Measurements from ENCODE around the gene ENO3. TPM values are rescaled to one million over a fixed set of nuclear protein-coding genes. Genes with fewer than 3 reads are reported as not detected.

ENO3 gene
- total RNA-seq, 1 donor from 2014 or later: 0.82 TPM

DNA sequence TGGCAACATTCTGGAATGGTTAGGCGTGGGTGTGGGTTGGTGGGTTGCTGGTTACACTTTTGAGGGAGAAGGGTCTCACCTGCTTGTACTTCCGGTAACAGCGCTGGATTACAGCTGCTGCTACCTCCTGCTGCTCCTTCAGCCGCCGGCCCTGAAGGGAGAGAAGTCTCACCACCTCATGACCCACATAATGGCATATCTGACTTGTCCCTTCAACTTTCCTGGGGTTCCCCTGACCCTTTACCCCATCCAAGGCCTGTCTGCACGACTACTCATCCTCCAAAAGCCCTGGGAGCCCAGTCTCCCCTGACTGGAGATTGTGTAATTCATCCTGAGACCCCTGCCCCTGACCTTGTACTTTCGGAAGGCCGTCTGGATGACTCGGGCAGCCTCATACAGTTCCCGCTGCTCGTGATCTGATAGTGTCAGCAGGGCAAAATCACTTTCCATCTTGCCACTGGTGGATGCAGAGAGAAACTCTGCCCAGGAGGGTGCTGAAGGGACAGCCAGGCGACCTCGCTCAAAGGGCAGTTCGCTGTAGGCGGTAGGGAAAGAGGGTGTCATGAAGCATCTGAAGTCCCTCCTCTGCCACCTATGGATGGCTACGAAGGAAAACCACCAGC is 18.7 kb downstream of the ENO3 start:
- DNase-seq (ENCODE audit: low spot score in 2 of 2) (no peak), FAIRE-seq (no peak)

DNA sequence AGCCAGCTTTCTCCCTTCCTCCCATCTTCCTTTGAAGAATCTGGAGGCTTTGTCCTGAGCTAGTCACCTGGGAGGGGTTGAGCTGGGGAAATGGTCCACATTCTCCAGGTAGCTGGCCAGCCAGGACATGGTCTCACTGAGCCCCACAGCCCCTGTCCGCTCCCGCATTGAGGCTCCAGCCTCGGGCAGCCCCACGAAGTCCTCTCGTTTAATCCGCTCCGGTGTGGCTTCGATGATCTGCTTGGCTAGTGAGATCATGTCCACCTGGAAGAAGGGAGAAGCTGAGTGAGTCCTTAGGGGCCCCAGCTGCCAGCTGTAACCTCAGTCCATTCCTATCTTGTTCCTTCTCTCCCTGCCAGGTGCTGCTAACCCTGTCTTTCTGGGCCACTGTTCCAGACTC is 19.4 kb downstream of the ENO3 start:
- FAIRE-seq: no peak
- no peak for DNase-seq (ENCODE audit: low spot score in 2 of 2)

DNA sequence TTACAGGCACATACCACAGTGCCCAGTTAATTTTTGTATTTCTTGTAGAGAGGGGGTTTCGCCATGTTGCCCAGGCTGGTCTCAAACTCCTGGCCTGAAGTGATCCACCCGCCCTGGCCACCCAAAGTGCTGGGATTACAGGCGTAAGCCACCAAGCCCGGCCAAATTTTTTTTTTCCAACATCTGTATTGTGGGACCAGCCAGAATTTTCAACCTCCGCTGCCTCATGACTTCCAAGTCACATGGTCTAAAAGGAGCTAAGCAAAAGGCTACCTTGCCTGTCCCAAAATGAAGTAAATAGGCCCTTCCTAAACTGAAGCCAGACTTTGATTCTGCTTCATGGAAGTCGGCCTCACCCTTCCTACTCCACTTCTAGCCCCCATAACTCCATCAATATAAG is 20.9 kb downstream of the ENO3 start:
- DNase-seq (ENCODE audit: low spot score in 2 of 2) (no peak), FAIRE-seq (no peak)

DNA sequence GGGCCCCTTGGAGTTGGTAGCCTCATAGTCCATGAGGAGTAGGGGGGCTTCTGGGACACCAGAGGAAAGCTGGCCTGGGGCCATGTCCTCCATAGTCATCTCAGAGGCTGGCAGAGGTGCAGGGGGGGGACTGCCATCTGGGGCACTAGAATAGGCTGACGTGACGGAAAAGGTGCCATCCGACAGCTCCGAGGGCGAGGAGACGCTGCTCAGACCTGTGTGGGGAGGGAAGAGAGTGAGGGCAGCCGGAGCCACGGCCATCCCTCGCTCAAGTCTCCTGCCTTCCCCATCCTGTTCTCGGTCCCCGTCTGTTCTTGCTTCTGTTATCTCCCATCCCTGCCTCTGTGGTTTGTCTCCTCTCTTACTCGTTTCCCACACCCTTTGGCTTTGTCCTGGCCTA is 21.4 kb downstream of the ENO3 start:
- DNase-seq (ENCODE audit: low spot score in 2 of 2) (no peak), FAIRE-seq (no peak)

DNA sequence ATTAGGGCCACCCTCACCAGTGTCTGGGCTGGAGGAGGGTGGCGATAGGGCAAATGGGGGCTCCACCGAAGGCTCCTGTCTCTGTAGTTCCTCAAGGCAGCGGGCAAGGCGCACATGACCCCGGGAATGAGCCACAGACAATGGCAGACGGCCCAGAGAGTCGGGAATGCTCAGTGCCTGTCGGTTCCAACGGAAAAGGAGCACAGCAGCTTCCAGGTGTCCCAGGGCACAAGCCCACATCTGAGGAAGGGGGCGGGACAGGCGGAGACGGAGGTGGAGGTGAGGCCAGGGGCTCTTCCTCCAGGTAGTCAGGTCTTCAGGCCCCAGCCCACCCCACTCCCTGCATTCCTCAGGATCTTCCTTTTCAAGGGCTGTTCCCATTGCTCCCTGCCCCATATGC is 21.8 kb downstream of the ENO3 start:
- no peak for FAIRE-seq
- no peak for DNase-seq (ENCODE audit: low spot score in 2 of 2)

DNA sequence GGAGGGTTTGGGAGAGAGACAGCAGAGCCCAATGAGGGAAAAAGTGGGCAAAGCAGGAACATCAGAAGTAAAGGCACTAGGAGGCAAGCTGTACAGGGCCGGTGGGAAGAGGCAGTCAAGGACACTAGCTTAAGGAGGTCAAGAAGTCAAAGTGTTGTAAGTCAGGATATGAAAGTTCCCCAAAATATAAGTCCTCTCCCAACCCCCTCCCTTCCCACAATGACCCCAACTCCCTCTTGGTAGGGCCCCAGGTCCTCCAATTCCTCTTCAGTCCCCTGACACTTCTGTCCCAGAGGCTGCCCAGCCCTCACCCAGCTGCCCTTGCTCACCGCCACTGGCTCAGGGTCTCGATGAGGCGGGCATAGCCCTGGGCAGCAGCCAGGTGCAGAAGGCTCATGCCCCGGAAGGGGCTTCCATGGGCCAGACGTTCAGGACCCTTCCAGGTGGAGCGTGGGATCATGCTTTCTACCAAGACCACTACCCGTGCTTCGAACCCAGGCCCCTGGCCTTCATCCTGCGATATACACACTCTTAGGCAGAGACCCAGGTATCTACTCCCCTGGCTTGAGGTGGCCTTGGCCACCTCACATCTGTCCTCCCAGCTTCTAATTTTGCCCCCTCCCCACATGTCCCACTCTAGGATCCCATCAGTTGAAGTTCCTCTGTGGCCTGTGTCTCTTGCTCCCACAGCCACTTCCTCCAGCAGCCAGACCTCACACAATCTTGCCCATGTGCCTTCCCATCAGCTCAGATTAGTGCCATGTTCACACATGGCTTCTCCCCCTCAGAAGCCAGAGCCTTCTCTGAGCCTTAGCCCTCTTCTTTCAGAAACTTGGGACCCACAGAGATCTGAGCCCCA is 22.6 kb downstream of the ENO3 start:
- no peak for FAIRE-seq
- no peak for DNase-seq (ENCODE audit: low spot score in 2 of 2)

DNA sequence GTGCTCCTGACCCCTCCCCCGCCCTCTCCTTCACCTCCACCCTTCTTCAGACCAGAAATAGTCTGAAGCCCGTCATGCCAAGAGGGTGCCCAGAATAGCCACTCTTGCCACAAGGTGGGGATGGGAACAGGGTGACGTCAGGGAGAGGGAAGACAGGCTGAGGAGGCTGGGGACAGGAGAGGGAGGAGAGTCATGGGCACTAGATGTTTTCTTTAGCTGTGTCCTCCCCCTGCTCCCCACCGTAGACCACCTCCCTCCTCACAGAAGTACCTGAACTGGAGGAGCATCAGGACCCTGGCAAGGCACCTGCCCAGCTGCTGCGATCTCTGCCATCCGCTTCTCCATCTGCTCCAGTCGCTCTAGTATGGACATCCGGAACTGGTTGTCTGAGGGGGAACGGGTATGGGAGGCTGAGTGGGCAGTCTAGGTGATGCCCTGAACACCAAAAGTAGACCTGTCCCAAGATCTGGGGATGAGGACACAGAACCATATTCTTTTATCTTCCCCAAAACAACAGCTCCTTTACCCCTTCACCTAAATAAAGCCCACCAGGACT is 23.3 kb downstream of the ENO3 start:
- DNase-seq (ENCODE audit: low spot score in 2 of 2): peak in 1 of 2 donors; percentile 35
- FAIRE-seq: no peak

DNA sequence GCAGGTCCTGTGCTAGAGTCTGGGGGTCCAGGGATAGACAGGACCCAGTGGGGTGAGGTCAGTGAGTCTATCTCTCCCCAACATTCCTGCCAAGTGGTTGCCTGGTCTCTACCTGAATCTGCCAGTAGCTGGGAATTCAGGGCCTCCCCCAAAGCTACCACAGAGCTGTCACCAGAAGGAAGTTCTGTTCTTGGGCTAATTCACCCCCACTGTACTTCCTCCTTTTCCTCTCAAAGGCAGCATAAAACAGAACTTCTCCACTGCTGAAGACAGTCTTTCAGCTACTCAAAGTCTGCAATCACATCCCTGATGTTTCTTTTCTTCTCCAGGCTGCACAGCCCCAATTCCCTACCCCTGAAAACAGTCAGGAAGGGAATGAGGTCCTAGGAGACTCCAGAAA is 27.8 kb downstream of the ENO3 start:
- FAIRE-seq (no peak), DNase-seq (ENCODE audit: low spot score in 2 of 2) (no peak)

DNA sequence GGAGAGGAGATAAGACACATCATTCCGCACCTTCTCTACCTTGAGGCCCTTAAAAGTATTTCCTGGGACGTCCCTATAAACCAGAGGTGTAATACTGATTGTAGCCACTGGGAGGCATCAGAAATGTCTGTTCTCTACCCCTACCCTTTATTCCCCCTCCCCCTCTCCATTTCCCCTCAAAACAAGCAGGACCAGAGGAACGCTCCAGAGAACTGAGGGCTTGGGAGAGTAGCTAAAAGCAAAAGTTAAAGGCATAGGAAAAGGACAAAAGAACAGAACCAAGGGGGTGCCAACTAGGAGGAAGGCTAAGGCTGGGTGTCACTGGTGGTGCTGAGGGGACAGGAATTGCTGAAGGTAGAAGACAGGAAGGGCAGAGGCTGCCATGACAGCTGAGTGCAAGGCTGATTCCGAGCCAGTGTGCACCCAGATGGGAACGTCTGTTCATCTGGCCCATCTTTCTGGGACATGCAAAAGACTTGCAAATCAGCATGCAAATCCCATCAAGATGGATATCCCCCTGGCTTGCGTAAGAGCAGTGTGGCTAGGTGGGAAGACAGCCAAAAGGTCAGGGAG is 29.8 kb downstream of the ENO3 start:
- FAIRE-seq: no peak
- peak in 1 of 2 donors; percentile 53 for DNase-seq (ENCODE audit: low spot score in 2 of 2)

DNA sequence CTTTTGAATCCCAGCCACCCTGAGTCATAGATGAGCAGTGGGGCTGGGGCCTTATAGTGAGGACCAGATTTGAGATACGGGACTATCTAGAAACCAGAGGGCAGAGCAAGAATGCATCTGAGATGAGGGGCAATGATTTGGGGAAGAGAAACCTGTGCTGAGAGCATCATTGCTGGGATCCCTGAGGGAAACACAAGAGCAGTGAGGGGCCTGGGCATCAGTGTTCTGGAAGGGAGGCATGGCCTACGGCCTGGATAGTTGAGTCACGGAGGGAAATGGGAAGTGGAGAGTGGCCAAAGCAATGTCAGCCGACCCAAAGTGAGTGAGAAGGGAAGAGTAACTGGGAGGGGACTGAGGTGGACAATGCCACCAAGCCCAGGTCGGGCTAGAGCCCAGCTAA is 31.4 kb downstream of the ENO3 start:
- DNase-seq (ENCODE audit: low spot score in 2 of 2) (no peak), FAIRE-seq (no peak)

DNA sequence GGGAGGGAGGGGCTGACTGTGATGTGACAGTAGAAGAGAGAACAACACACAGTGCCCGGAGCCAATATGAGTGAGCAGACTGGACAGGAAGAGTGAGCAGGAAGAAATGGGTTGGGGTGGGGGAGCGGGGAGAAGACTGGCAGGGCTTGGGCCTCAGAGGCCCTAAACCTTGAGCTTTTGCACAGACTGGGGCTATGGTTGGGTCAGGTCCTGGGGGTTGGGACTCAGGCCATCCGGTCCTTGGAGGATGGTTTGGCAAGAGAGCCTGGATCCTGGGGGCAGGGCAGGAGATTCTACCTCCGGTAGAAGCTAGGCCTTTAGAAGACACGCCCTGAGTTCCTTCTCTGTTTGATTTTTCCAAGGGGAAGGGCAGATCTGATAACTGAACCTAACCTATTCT is 35.5 kb downstream of the ENO3 start:
- no peak for DNase-seq (ENCODE audit: low spot score in 2 of 2)

DNA sequence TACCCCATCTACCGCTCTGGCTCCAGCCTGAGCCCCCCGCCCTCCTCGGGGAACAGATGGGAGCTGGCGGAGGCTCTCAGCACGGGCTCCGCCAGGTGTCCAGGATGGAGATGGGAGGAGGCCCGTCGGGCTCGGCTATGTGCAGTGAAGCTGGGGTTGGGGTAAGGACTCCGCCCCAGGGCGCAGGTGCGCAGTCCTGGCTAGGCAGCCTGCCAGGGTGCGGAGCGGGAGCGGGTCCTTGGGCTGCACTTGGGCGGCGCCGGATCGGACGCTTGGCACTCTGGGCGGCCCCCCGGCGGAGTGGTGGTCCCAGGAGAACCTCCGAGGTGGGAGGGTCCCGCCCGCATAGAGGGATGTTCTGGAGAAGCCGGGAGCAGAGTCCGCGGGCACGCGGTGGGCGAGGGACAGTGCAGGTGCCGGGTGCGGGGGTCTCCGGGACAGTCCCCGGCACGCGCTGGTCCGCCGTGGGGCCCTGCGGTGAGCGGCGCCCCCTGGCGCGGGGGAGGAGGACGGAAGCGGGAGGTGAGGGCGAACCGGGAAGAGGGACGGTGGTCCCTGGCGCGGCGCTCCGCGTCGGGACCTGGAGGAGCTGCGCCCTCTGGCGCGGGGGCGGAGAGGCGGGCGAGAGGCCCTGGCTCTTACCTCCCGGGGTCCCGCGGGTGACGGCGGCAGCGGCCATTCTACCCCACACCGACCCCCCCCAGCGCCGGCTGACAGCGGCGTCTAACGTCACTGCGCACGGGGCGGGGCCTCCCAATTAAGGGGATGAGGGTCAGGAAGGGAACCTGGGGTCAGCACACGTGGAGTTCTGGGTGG is 36.2 kb downstream of the ENO3 start, which contains the start of gene CAMTA2:
CAMTA2 (minus strand) TSS at position 725 of the 816 bp plus-strand sequence. CDS start 1,453 bp downstream, outside the sequence.
- FAIRE-seq (no peak), DNase-seq (ENCODE audit: low spot score in 2 of 2) (peak; percentile 86 to 89)

More for the DNA sequence above, 35.5 kb downstream of the ENO3 start:
- FAIRE-seq: no peak

DNA sequence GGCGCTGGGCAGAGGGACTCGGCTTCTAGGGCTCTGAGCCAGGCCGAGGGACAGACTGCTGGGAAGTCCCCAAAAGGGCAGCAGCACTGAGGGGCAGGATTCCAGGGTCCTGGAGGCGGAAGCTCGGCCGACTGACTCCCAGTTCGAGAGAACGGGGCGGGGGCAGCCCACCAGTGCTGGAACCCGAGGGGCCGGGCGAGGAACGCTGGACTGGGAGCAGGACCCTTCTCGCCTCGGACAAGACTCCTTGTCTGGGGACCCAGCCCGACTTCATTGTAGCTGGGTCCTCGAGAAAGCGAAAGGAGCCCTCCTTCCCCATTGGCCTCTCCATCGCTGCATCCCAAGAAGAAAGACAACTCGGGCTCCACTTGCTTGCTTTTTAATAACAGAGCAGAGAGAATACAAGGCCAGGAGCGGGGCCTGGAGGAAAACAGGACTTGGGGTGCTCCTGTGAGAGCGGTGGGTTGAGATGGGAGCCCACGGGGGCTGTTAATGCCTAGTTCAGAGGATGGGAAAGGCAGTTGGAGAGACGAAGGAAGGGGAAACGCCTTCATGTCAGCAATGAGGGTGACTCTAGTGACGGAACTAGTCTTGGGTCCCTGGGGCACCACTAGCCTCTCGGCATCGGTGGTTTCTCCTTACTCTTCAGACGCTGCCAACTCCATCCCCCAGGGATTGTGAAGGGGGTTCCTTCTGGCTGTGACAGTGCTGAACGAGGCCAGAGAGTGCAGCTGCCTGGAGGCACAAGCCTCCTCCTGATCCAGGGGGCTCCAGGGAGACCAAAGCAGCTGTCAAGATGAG is 37.0 kb downstream of the ENO3 start:
- no peak for FAIRE-seq

DNA sequence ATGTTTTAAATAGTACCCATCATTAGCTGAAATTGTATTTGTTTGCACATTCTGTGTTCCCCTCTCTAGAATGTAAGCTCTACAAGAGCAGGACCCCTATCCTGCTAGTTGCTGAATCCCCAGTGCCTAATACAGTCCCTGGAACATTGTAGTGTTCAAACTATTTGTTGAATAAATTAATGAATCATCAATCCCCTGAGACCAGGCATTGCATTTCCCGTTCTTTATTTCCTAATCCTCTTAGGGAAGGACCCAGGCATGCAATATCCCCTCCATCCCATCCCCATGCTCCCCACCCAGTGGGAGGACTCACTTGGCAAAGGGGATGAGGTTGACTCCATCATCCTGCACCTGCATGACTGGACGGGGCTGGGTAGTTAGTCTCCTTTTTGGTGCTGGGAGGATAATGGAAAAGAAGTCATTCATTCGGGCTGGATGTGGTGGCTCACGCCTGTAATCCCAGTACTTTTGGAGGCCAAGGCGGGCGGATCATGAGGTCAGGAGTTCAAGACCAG is 43.2 kb downstream of the ENO3 start:
- DNase-seq (ENCODE audit: low spot score in 2 of 2) (no peak), FAIRE-seq (no peak)

More for the DNA sequence above, 37.0 kb downstream of the ENO3 start:
- DNase-seq (ENCODE audit: low spot score in 2 of 2): no peak

DNA sequence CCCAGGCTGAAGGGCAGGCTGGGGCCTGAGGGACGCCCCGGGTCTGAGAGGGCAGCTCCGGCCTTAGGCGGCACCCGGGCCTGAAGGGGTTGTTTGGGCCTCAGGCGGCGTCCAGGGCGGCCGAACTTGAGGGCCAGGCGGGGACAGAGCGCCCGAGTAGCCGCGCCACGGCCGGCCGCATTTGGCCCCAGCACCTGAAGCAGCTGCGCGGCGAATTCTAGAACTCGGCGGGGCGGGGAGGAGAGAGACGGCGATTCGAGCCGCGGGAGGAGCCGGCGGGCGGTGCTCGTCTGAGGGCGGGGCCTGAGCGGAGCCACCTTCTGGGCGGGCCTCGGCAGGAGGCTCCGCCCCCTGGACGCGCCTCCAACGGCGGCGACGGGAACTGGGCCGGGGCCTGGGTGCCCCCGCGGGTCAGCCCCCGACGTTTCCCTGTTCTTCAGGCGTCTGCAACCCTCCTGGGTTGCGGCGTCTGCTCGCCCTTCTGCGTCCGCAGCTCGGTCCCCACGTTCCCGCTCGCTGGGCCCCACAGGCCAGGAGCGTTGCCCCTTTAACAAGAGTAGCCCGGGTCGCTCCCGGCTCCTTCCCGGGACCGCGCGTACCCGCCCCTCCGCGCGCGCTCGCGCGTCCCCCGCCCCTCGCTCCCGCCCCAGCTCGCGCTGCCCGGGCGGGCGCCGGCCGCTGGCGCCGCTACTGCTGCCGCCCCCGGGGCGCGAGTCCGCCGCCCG is 46.5 kb downstream of the ENO3 start, which contains the start of the genes INCA1 and KIF1C:
INCA1 (minus strand) TSS at position 221 of the 725 bp plus-strand sequence. CDS start 3,085 bp downstream, outside the sequence.
KIF1C (plus strand) TSS at position 649 of the 725 bp plus-strand sequence. CDS start 2,297 bp downstream, outside the sequence.
- DNase-seq (ENCODE audit: low spot score in 2 of 2): peak; percentile 99 to 100
- FAIRE-seq: no peak

DNA sequence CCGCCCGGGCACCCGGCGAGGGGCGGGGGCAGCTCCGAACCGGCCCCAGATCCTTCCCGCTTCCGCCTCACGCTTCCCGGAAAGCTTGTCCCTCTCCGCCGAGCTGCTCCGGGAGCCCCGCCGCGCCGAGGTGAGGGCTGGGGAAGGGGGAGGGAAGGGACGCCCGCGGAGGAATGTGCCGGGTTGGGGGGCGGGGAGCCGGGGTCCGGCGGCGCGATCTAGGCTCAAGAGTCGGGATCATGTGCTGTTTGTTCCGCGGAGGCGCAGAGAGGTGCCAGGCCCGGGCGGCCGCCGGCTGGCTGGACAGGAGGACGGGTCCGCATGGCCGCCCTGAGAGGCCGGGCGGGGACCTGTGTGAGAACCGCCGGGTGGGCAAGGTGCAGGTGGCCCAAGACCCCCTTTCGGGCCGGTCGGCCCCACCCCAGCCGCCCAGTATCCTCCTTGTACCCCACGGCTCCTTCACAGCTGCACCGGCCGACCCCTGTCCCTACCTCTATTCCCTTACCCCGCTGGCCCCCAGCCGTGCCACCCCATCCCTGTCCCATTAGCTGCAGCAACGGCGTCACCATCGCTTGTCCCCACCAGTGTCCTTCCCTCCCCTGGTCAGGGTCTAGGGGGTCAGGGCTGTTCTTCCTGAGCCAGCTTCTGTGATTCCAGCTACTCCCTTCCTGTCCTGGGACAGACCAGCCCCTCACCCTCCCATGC is 47.3 kb downstream of the ENO3 start:
- FAIRE-seq (no peak), DNase-seq (ENCODE audit: low spot score in 2 of 2) (peak in 1 of 2 donors; percentile 55)

DNA sequence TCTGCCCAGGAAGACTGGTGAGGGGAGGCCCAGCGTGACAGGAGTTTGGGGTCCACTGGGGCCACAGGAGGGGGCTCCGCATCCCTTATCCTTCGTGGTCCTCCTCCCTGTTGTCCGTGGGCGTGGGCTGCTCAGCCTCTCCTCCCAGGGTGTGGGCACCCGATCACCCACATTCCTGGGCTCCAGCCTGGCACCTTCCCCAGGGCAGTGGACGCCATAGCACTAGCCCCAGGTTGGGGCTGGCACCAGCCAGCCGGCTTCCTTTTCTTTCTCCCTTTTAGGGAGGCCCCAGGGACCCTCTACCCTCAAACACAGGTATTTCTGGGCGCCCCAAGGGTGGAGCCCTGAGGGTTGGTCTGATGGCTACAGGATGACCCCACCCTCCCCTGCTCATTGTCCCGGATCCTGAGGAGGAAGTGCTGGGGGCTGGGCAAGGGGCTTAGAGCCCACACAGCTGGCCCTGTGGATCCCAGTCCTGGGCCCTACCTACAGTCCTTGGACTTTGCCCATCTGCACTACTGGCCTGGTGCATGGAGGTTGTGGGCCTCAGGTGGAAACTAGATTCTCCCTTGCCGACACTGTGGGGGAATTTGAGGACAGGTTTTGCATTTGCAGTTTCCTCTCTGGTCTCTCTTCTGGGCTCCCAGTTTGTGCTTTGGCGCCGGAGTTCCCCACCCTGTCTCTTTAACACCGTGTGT is 48.0 kb downstream of the ENO3 start:
- DNase-seq (ENCODE audit: low spot score in 2 of 2) (peak in 1 of 2 donors; percentile 50), FAIRE-seq (no peak)

Measured in frontal cortex (tissue), 4 donors.